ENCODE data around the gene DNM3.

DNM3 gene

GRCh38 chr1:171805395-171806115 is 35.7 kb upstream of the DNM3 start:
- H3K27ac Mint-ChIP-seq, result peak overlapping the region; percentile 18
- ATAC-seq, result peak; percentile 86
- no peak for DNase-seq (ENCODE audit: low spot score in 2 of 2)
- H3K9me3 Mint-ChIP-seq, result no peaks in the 10 kb centered on the region
- H3K36me3 Mint-ChIP-seq, result peaks cover under 1% of the 10 kb centered on the region
- peak overlapping the region; percentile 9 for H3K4me3 Mint-ChIP-seq
- H3K4me1 Mint-ChIP-seq, result peaks cover 20% of the 10 kb centered on the region

- no peak overlapping the region for H3K4me3 Mint-ChIP-seq
- no peak for ATAC-seq
- DNase-seq (ENCODE audit: low spot score in 2 of 2), result no peak
- H3K36me3 Mint-ChIP-seq, result no peaks in the 10 kb centered on the region
- no peaks in the 10 kb centered on the region for H3K9me3 Mint-ChIP-seq
- peaks cover 15% of the 10 kb centered on the region for H3K4me1 Mint-ChIP-seq
- no peak overlapping the region for H3K27ac Mint-ChIP-seq
These were observed 33.7 kb upstream of the DNM3 start for GRCh38 chr1:171807556-171807955.

GRCh38 chr1:171809834-171810233 is 31.5 kb upstream of the DNM3 start:
- Mint-ChIP-seq H3K36me3 (no peaks in the 10 kb centered on the region), H3K9me3 (no peaks in the 10 kb centered on the region), H3K27ac (no peak overlapping the region), H3K4me3 (no peak overlapping the region), H3K4me1 (peaks cover 15% of the 10 kb centered on the region)
- no peak for DNase-seq (ENCODE audit: low spot score in 2 of 2)
- no peak for ATAC-seq

DNA sequence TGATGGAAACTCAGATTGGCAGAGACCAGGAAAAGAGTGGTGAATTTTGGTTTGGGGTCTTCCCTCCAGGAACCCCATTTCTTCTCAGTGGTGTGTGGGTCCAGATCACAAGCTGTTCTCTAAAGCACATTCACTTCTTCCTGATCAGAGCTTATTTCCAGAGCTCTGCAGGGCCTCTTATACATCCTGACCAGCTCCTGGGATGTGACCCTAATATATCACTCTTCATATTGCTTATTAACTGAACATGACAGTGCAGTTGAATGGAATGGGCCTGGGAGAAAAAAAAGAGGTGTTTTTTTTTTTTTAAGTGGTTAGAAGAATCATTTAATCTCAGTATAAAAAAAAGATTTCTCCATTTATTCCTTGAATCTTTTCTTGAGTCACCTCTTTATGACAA is 29.6 kb upstream of the DNM3 start:
- H3K4me1 Mint-ChIP-seq, result peaks cover 3% of the 10 kb centered on the region
- DNase-seq (ENCODE audit: low spot score in 2 of 2) (no peak), ATAC-seq (no peak)
- H3K9me3 Mint-ChIP-seq, result no peaks in the 10 kb centered on the region
- no peaks in the 10 kb centered on the region for H3K36me3 Mint-ChIP-seq
- no peak overlapping the region for H3K4me3 Mint-ChIP-seq
- no peak overlapping the region for H3K27ac Mint-ChIP-seq

- Mint-ChIP-seq H3K4me1 (peaks cover 15% of the 10 kb centered on the region), H3K9me3 (no peaks in the 10 kb centered on the region), H3K36me3 (no peaks in the 10 kb centered on the region), H3K4me3 (no peak overlapping the region), H3K27ac (no peak overlapping the region)
- DNase-seq (ENCODE audit: low spot score in 2 of 2), result no peak
- no peak for ATAC-seq
These were observed 26.6 kb upstream of the DNM3 start for GRCh38 chr1:171814692-171815091.

DNA sequence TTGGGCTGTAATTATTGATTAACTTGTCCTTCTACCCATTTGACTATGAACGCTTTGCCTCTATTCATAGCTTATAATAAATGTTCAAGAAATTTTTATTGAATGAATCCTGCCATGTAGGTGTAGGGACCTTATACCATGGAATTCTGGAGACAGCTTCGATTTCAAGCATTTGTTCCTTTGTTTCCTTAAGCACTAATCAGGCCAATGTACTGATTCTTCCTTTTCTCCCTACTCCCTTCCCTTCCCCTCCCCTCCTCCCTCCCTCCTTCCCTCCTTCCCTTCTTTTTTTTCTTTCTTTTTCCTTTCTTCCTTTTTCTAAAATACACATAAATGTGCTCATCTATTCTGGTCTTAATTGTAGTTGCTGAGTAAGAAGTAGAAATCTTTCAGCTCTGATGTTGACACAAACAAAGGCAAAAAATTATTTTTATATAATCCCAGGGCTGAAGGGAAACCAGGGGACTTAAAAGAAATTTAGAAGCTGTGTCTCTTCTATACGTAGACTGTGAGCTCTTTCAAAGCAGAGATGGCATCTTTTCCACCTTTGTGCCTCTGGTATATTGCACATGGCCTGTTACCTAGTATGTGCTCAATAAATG is 24.9 kb upstream of the DNM3 start:
- Mint-ChIP-seq H3K36me3 (no peaks in the 10 kb centered on the region), H3K4me3 (no peak overlapping the region), H3K4me1 (peaks cover 15% of the 10 kb centered on the region), H3K9me3 (no peaks in the 10 kb centered on the region), H3K27ac (no peak overlapping the region)
- no peak for ATAC-seq
- DNase-seq (ENCODE audit: low spot score in 2 of 2), result no peak

GRCh38 chr1:171817511-171818265 is 23.6 kb upstream of the DNM3 start:
- peak overlapping the region; percentile 45 for H3K4me3 Mint-ChIP-seq
- H3K9me3 Mint-ChIP-seq, result no peaks in the 10 kb centered on the region
- no peaks in the 10 kb centered on the region for H3K36me3 Mint-ChIP-seq
- peak overlapping the region; percentile 89 for H3K27ac Mint-ChIP-seq
- DNase-seq (ENCODE audit: low spot score in 2 of 2) (peak in 1 of 2 donors; percentile 67), ATAC-seq (peak; percentile 100)
- peaks cover 15% of the 10 kb centered on the region for H3K4me1 Mint-ChIP-seq

- Mint-ChIP-seq H3K4me1 (peaks cover 15% of the 10 kb centered on the region), H3K36me3 (no peaks in the 10 kb centered on the region), H3K27ac (no peak overlapping the region), H3K9me3 (peaks cover 2% of the 10 kb centered on the region), H3K4me3 (no peak overlapping the region)
- ATAC-seq, result no peak
- DNase-seq (ENCODE audit: low spot score in 2 of 2), result no peak
These were observed 21.4 kb upstream of the DNM3 start for GRCh38 chr1:171819946-171820345.

GRCh38 chr1:171826973-171827372 is 14.3 kb upstream of the DNM3 start:
- Mint-ChIP-seq H3K4me3 (no peak overlapping the region), H3K4me1 (no peaks in the 10 kb centered on the region), H3K27ac (no peak overlapping the region), H3K36me3 (no peaks in the 10 kb centered on the region), H3K9me3 (peaks cover 8% of the 10 kb centered on the region)
- DNase-seq (ENCODE audit: low spot score in 2 of 2), result no peak
- no peak for ATAC-seq

GRCh38 chr1:171828794-171829193 is 12.5 kb upstream of the DNM3 start:
- no peaks in the 10 kb centered on the region for H3K4me1 Mint-ChIP-seq

GRCh38 chr1:171833091-171833825 is 8.0 kb upstream of the DNM3 start:
- H3K4me1 Mint-ChIP-seq, result no peaks in the 10 kb centered on the region
- H3K4me3 Mint-ChIP-seq, result no peak overlapping the region
- H3K36me3 Mint-ChIP-seq, result no peaks in the 10 kb centered on the region
- no peak overlapping the region for H3K27ac Mint-ChIP-seq
- DNase-seq (ENCODE audit: low spot score in 2 of 2) (no peak), ATAC-seq (no peak)
- H3K9me3 Mint-ChIP-seq, result no peaks in the 10 kb centered on the region

More at GRCh38 chr1:171828794-171829193, 12.5 kb upstream of the DNM3 start:
- DNase-seq (ENCODE audit: low spot score in 2 of 2), result no peak
- Mint-ChIP-seq H3K4me3 (no peak overlapping the region), H3K9me3 (peaks cover 8% of the 10 kb centered on the region), H3K27ac (no peak overlapping the region), H3K36me3 (no peaks in the 10 kb centered on the region)
- ATAC-seq, result no peak

- Mint-ChIP-seq H3K9me3 (no peaks in the 10 kb centered on the region), H3K4me3 (no peak overlapping the region)
These were observed 6.5 kb upstream of the DNM3 start for GRCh38 chr1:171834821-171835220.

GRCh38 chr1:171835891-171836290 is 5.4 kb upstream of the DNM3 start:
- Mint-ChIP-seq H3K4me1 (peaks cover 6% of the 10 kb centered on the region), H3K27ac (no peak overlapping the region), H3K36me3 (peaks cover 6% of the 10 kb centered on the region), H3K9me3 (no peaks in the 10 kb centered on the region), H3K4me3 (no peak overlapping the region)
- no peak for DNase-seq (ENCODE audit: low spot score in 2 of 2)
- peak; percentile 28 for ATAC-seq

More at GRCh38 chr1:171834821-171835220, 6.5 kb upstream of the DNM3 start:
- ATAC-seq, result no peak
- no peaks in the 10 kb centered on the region for H3K36me3 Mint-ChIP-seq
- no peak overlapping the region for H3K27ac Mint-ChIP-seq
- DNase-seq (ENCODE audit: low spot score in 2 of 2), result no peak
- no peaks in the 10 kb centered on the region for H3K4me1 Mint-ChIP-seq

DNA sequence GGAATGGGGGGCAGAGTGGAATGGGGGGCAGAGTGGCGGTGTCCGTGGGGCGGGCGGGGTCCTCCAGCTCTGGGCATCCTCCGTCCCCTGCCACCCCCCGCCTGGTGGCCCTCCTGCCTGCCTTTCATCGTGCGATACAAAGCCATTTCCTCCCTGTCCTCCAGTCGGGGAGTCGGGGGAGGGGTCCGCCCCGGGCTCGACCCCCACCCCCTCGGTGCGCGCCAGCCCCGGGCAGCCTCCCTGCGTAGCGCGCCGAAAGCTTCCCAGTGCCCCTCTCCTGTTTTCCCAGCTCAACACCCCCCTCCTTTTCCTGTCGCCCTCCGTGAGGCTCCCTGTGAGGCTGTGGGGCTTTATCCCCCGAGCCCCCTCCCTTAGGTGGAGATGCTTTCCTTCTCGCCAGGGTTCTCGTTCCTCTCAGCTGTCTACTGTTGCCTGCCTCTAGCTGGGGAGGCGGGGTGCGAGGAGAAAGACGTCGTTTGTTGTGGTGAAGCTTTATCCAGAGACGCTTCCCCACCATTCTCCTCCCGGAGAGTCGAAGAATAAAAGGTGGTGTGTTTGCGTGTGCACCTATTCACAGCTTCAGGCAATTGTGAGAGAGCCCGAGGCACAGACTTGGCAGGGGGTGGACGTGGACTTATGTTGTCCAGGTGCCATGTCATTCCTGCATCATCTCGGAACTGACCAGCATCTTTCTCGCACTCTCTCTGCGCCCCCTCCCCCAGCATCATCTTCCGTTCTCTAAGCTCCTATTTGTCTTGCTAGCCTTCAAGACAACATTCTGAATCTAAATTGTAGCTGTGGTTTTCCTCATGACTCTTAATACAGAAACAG is 848 bp downstream of the DNM3 start:
- Mint-ChIP-seq H3K36me3 (peaks cover 7% of the 10 kb centered on the region), H3K4me3 (peak overlapping the region; percentile 86), H3K27ac (peak overlapping the region; percentile 61), H3K4me1 (peaks cover 20% of the 10 kb centered on the region), H3K9me3 (no peaks in the 10 kb centered on the region)
- ATAC-seq, result no peak
- peak in 1 of 2 donors; percentile 5 for DNase-seq (ENCODE audit: low spot score in 2 of 2)

Data from stimulated activated effector memory CD8-positive, alpha-beta T cell treated with anti-CD3 and anti-CD28 coated beads, Interleukin-12 subunit alpha, Interleukin-12 subunit beta, amount 100 ng/mL, for 72 hours (primary cell).